ENCODE measurements around the gene THBS2. TPM values are rescaled to one million over a fixed set of nuclear protein-coding genes. Genes with fewer than 3 reads are reported as not detected.

The THBS2 gene
- total and polyA plus RNA-seq, 10 of the 15 experiments (the other 5 are each of a cell fraction or from before 2014, with no cell fraction given) = 0.07 to 0.10 TPM; not detected in 8

DNA sequence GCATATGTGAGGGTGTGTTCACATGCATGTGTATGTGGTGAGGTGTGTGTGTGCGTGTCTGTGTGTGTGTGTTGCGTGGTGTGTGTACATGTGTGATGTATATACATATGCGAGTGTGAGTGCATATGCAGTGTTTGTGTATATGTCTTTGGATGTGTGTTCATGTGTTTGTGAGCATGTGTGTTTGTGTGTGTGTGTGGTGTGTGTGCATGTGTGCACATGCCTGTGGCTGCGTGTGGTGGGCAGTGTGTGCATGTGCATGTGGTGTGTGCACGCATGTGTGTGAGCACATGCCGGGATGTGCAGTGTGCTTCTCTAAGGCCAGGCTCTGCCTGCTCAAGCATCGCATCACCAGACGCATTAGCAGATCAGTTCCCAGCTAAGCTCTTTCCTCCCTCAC is 5.7 kb downstream of the THBS2 start:
- ATAC-seq = no peak
- Histone ChIP-seq H3K36me3 (ENCODE audit: control insufficient read depth in 2 of 2, insufficient read depth in 2 of 2, low read length in 1 of 2) (no peaks in the 10 kb centered on the region), H3K27me3 (replicated peaks in 1 of 2; ENCODE audit: control insufficient read depth in 2 of 2, insufficient read depth in 2 of 2, low read length in 1 of 2) (no peaks in the 10 kb centered on the region), H3K4me2 (ENCODE audit: control insufficient read depth, insufficient read depth) (no peak overlapping the region), H3K4me3 (no peak overlapping the region), H3K79me2 (ENCODE audit: control insufficient read depth, insufficient read depth, low read length) (no peaks in the 10 kb centered on the region), H3K9ac (ENCODE audit: control insufficient read depth, insufficient read depth, low read length) (no peak overlapping the region), H4K20me1 (ENCODE audit: control insufficient read depth, insufficient read depth) (no peaks in the 10 kb centered on the region), H3K27ac (ENCODE audit: control insufficient read depth, insufficient read depth) (no peak overlapping the region), H2AFZ (ENCODE audit: control insufficient read depth, low read depth, low read length) (no peak overlapping the region), H3K4me1 (ENCODE audit: control insufficient read depth, insufficient read depth, low read length) (no peaks in the 10 kb centered on the region), H3K9me3 (replicated peaks; ENCODE audit: control insufficient read depth, insufficient read depth, low read length) (no peaks in the 10 kb centered on the region; the same call in 2 of the 3 replicates)
- DNase-seq (ENCODE audit: low read depth, low spot score) = no peak
- in situ Hi-C loops (cut with MboI) (no loop called here), intact Hi-C loops (cut with micrococcal nuclease; ENCODE audit: unreplicated experiment) (no loop called here)
- CTCF ChIA-PET = no interaction called here
- 61% methylated on average over 8 of the region's 8 CpGs for WGBS (ENCODE audit: insufficient coverage, insufficient replicate concordance, low lambda C conversion rate, missing lambda C conversion rate)
- BruUV-seq (replicated peaks) = no TSS peak
- TF ChIP-seq ZNF217 (IDR thresholded peaks at IDR 0.05) (no peak), IKZF2 (IDR thresholded peaks at IDR 0.05) (no peak), KLF5 (IDR thresholded peaks at IDR 0.05; ENCODE audit: partially characterized antibody) (no peak), EP300 (IDR thresholded peaks at IDR 0.05; ENCODE audit: borderline replicate concordance in 1 of 2, control insufficient read depth in 1 of 2, low read depth in 2 of 2, low read length in 2 of 2) (no peak), HSF1 (IDR thresholded peaks at IDR 0.05; ENCODE audit: low read depth, low read length) (no peak), JUND (IDR thresholded peaks at IDR 0.05; ENCODE audit: low read depth, low read length) (no peak), HCFC1 (IDR thresholded peaks at IDR 0.05; ENCODE audit: low read length) (no peak), BACH1 (IDR thresholded peaks at IDR 0.05; ENCODE audit: borderline replicate concordance) (no peak), PAX8 (IDR thresholded peaks at IDR 0.05) (no peak), ZZZ3 (IDR thresholded peaks at IDR 0.05; ENCODE audit: control insufficient read depth, insufficient read length, low read depth) (no peak), FOXM1 (IDR thresholded peaks at IDR 0.05; ENCODE audit: low read depth, low read length) (no peak), TCF12 (IDR thresholded peaks at IDR 0.05; ENCODE audit: low read depth, low read length) (no peak), EGR1 (IDR thresholded peaks at IDR 0.05; ENCODE audit: borderline replicate concordance in 1 of 2, low read depth in 2 of 2, low read length in 2 of 2) (no peak), MTA3 (IDR thresholded peaks at IDR 0.05; ENCODE audit: borderline replicate concordance, low read length) (no peak), NRF1 (conservative IDR thresholded peaks at IDR 0.05; ENCODE audit: low read depth, low read length) (no peak)
- TF ChIP-seq, protein P1, sequence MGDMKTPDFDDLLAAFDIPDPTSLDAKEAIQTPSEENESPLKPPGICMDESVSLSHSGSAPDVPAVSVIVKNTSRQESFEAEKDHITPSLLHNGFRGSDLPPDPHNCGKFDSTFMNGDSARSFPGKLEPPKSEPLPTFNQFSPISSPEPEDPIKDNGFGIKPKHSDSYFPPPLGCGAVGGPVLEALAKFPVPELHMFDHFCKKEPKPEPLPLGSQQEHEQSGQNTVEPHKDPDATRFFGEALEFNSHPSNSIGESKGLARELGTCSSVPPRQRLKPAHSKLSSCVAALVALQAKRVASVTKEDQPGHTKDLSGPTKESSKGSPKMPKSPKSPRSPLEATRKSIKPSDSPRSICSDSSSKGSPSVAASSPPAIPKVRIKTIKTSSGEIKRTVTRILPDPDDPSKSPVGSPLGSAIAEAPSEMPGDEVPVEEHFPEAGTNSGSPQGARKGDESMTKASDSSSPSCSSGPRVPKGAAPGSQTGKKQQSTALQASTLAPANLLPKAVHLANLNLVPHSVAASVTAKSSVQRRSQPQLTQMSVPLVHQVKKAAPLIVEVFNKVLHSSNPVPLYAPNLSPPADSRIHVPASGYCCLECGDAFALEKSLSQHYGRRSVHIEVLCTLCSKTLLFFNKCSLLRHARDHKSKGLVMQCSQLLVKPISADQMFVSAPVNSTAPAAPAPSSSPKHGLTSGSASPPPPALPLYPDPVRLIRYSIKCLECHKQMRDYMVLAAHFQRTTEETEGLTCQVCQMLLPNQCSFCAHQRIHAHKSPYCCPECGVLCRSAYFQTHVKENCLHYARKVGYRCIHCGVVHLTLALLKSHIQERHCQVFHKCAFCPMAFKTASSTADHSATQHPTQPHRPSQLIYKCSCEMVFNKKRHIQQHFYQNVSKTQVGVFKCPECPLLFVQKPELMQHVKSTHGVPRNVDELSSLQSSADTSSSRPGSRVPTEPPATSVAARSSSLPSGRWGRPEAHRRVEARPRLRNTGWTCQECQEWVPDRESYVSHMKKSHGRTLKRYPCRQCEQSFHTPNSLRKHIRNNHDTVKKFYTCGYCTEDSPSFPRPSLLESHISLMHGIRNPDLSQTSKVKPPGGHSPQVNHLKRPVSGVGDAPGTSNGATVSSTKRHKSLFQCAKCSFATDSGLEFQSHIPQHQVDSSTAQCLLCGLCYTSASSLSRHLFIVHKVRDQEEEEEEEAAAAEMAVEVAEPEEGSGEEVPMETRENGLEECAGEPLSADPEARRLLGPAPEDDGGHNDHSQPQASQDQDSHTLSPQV (IDR thresholded peaks at IDR 0.05) = no peak
- TF ChIP-seq, protein P2, sequence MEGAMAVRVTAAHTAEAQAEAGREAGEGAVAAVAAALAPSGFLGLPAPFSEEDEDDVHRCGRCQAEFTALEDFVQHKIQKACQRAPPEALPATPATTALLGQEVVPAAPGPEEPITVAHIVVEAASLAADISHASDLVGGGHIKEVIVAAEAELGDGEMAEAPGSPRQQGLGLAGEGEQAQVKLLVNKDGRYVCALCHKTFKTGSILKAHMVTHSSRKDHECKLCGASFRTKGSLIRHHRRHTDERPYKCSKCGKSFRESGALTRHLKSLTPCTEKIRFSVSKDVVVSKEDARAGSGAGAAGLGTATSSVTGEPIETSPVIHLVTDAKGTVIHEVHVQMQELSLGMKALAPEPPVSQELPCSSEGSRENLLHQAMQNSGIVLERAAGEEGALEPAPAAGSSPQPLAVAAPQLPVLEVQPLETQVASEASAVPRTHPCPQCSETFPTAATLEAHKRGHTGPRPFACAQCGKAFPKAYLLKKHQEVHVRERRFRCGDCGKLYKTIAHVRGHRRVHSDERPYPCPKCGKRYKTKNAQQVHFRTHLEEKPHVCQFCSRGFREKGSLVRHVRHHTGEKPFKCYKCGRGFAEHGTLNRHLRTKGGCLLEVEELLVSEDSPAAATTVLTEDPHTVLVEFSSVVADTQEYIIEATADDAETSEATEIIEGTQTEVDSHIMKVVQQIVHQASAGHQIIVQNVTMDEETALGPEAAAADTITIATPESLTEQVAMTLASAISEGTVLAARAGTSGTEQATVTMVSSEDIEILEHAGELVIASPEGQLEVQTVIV (IDR thresholded peaks at IDR 0.05; ENCODE audit: borderline replicate concordance, partially characterized antibody) = no peak
- POLR2A ChIA-PET = no interaction called here
- RAD21 ChIA-PET (ENCODE audit: unreplicated experiment) = no interaction called here
- SMC1A ChIA-PET (ENCODE audit: uncharacterized antibody, unreplicated experiment) = no interaction called here
- no peak for FAIRE-seq

All from GM12878 (cell line).